ENCODE results near the gene KCNE2.

GRCh38 chr21:34333121-34333739 lies 30.6 kb upstream of the KCNE2 start:
- TF ChIP-seq CTCF (conservative IDR thresholded peaks at IDR 0.05; ENCODE audit: low read depth in 2 of 2) (no peak), EZH2 (IDR thresholded peaks at IDR 0.05; ENCODE audit: low read depth, unreplicated experiment) (no peak), STAT1 (IDR thresholded peaks at IDR 0.05; ENCODE audit: unreplicated experiment) (no peak), REST (IDR thresholded peaks at IDR 0.05; ENCODE audit: unreplicated experiment) (no peak)

Data from GM23338 (cell line).